ENCODE measurements around the gene SPON1.

DNA sequence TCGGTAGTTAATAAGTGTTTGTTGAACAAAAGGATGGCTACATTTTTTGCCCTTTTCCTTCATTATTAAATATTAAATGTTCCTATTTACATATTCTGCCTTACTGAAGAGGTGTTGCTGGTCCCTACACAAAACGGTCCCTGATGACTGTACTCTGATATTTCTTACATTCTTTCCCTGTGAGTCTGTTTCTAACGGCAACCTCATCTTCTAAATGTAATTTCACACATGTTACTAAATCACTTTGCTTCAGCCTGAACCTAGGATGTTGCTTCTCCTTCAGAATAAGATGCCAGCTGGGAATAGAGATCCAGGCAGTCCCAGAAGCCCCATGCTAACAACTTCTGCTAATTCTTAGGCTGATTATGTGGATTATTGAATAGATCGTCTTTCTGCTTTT lies 50.3 kb downstream of the SPON1 start:
- no peak for TF ChIP-seq EZH2 (IDR thresholded peaks at IDR 0.05; ENCODE audit: low read length, unreplicated experiment)
- no peak for TF ChIP-seq CTCF (conservative IDR thresholded peaks at IDR 0.05; ENCODE audit: low read depth, low read length)
